ENCODE data around the gene ZNF786. TPM values are rescaled to one million over a fixed set of nuclear protein-coding genes. Genes with fewer than 3 reads are reported as not detected.

Gene ZNF786
- total and polyA plus RNA-seq, 9 of the 15 experiments (the other 6 are each of a cell fraction or from before 2014, with no cell fraction given), result 0.31 to 5.4 (median 3.0) TPM

DNA sequence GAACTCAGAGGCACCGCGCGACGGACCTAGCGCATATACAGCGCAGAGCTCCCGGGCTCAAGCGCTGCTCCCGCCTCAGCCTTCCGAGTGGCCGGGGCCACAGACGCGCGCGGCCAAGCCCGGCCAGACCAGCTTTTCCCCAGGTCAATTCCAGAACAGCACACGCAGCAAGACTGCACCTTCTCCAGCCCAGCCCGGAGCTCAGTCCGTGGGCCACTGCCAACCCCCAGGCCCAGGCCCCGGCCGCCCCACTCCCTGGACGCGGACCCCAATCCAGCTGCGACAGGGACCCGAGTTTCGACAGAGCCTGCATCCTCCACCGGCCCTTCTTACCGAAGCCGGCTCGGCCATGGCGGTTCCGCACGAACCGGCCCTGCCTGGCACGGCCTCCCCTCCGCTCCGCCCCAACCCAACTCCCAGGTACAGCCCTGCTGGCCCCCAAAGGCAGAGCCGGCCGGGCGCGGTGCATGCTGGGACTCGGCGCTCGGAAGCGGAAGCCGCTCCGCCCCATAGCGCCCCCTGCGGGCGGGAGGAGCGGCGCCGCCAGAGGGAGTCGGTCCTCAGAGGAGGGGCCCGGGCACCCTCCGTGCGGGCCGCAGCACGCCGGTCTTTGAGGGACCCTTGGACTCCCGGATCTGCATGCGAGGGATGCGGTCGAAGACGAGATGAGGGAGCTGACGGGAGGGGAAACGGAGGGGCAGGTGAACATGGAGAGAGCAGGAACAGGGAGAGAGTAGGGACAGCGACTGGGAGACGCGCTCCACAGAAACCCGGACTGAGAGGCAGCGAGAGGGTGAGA is 35.5 kb upstream of the ZNF786 start, which contains the start of gene ZNF425 (continued):
- TF ChIP-seq ZC3H4 (CRISPR knock-in tag; IDR thresholded peaks at IDR 0.05; ENCODE audit: borderline replicate concordance), result no peak
- TF ChIP-seq POLR2B (IDR thresholded peaks at IDR 0.05; ENCODE audit: low read depth, partially characterized antibody), result peak; percentile 98
- TF ChIP-seq, protein P1, sequence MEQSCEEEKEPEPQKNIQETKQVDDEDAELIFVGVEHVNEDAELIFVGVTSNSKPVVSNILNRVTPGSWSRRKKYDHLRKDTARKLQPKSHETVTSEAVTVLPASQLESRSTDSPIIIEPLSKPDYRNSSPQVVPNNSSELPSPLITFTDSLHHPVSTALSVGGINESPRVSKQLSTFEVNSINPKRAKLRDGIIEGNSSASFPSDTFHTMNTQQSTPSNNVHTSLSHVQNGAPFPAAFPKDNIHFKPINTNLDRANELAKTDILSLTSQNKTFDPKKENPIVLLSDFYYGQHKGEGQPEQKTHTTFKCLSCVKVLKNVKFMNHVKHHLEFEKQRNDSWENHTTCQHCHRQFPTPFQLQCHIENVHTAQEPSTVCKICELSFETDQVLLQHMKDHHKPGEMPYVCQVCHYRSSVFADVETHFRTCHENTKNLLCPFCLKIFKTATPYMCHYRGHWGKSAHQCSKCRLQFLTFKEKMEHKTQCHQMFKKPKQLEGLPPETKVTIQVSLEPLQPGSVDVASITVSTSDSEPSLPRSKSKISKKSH (CRISPR knock-in tag; IDR thresholded peaks at IDR 0.05), result no peak
- peak; percentile 99 for TF ChIP-seq FIP1L1 (IDR thresholded peaks at IDR 0.05; ENCODE audit: low read depth, low read length, poor library complexity, severe bottlenecking)
- TF ChIP-seq, protein P2, sequence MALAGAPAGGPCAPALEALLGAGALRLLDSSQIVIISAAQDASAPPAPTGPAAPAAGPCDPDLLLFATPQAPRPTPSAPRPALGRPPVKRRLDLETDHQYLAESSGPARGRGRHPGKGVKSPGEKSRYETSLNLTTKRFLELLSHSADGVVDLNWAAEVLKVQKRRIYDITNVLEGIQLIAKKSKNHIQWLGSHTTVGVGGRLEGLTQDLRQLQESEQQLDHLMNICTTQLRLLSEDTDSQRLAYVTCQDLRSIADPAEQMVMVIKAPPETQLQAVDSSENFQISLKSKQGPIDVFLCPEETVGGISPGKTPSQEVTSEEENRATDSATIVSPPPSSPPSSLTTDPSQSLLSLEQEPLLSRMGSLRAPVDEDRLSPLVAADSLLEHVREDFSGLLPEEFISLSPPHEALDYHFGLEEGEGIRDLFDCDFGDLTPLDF (CRISPR knock-in tag; IDR thresholded peaks at IDR 0.05), result peak; percentile 83; the same call in 1 of the 2 replicates
- TF ChIP-seq HMG20A (CRISPR knock-in tag; conservative IDR thresholded peaks at IDR 0.05), result no peak
- TF ChIP-seq MYNN (IDR thresholded peaks at IDR 0.05), result no peak
- no peak for TF ChIP-seq MYNN (CRISPR knock-in tag; IDR thresholded peaks at IDR 0.05)
- TF ChIP-seq, protein P3, sequence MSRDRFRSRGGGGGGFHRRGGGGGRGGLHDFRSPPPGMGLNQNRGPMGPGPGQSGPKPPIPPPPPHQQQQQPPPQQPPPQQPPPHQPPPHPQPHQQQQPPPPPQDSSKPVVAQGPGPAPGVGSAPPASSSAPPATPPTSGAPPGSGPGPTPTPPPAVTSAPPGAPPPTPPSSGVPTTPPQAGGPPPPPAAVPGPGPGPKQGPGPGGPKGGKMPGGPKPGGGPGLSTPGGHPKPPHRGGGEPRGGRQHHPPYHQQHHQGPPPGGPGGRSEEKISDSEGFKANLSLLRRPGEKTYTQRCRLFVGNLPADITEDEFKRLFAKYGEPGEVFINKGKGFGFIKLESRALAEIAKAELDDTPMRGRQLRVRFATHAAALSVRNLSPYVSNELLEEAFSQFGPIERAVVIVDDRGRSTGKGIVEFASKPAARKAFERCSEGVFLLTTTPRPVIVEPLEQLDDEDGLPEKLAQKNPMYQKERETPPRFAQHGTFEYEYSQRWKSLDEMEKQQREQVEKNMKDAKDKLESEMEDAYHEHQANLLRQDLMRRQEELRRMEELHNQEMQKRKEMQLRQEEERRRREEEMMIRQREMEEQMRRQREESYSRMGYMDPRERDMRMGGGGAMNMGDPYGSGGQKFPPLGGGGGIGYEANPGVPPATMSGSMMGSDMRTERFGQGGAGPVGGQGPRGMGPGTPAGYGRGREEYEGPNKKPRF (IDR thresholded peaks at IDR 0.05; ENCODE audit: low read depth, low read length), result no peak
- TF ChIP-seq, protein P4, sequence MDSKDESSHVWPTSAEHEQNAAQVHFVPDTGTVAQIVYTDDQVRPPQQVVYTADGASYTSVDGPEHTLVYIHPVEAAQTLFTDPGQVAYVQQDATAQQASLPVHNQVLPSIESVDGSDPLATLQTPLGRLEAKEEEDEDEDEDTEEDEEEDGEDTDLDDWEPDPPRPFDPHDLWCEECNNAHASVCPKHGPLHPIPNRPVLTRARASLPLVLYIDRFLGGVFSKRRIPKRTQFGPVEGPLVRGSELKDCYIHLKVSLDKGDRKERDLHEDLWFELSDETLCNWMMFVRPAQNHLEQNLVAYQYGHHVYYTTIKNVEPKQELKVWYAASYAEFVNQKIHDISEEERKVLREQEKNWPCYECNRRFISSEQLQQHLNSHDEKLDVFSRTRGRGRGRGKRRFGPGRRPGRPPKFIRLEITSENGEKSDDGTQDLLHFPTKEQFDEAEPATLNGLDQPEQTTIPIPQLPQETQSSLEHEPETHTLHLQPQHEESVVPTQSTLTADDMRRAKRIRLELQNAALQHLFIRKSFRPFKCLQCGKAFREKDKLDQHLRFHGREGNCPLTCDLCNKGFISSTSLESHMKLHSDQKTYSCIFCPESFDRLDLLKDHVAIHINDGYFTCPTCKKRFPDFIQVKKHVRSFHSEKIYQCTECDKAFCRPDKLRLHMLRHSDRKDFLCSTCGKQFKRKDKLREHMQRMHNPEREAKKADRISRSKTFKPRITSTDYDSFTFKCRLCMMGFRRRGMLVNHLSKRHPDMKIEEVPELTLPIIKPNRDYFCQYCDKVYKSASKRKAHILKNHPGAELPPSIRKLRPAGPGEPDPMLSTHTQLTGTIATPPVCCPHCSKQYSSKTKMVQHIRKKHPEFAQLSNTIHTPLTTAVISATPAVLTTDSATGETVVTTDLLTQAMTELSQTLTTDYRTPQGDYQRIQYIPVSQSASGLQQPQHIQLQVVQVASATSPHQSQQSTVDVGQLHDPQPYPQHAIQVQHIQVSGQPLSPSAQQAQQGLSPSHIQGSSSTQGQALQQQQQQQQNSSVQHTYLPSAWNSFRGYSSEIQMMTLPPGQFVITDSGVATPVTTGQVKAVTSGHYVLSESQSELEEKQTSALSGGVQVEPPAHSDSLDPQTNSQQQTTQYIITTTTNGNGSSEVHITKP (IDR thresholded peaks at IDR 0.05; ENCODE audit: partially characterized antibody), result peak; percentile 34
- TF ChIP-seq, protein P5, sequence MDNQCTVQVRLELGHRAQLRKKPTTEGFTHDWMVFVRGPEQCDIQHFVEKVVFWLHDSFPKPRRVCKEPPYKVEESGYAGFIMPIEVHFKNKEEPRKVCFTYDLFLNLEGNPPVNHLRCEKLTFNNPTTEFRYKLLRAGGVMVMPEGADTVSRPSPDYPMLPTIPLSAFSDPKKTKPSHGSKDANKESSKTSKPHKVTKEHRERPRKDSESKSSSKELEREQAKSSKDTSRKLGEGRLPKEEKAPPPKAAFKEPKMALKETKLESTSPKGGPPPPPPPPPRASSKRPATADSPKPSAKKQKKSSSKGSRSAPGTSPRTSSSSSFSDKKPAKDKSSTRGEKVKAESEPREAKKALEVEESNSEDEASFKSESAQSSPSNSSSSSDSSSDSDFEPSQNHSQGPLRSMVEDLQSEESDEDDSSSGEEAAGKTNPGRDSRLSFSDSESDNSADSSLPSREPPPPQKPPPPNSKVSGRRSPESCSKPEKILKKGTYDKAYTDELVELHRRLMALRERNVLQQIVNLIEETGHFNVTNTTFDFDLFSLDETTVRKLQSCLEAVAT (IDR thresholded peaks at IDR 0.05), result peak; percentile 87 to 90
- TF ChIP-seq, protein P6, sequence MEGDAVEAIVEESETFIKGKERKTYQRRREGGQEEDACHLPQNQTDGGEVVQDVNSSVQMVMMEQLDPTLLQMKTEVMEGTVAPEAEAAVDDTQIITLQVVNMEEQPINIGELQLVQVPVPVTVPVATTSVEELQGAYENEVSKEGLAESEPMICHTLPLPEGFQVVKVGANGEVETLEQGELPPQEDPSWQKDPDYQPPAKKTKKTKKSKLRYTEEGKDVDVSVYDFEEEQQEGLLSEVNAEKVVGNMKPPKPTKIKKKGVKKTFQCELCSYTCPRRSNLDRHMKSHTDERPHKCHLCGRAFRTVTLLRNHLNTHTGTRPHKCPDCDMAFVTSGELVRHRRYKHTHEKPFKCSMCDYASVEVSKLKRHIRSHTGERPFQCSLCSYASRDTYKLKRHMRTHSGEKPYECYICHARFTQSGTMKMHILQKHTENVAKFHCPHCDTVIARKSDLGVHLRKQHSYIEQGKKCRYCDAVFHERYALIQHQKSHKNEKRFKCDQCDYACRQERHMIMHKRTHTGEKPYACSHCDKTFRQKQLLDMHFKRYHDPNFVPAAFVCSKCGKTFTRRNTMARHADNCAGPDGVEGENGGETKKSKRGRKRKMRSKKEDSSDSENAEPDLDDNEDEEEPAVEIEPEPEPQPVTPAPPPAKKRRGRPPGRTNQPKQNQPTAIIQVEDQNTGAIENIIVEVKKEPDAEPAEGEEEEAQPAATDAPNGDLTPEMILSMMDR (IDR thresholded peaks at IDR 0.05 in 2 of 3, conservative IDR thresholded peaks at IDR 0.05 in 1 of 3; ENCODE audit: insufficient read depth in 2 of 3, low read depth in 1 of 3, low read length in 3 of 3), result peak; percentile 96 to 98 (median 97)
